Tibial artery (tissue), 4 donors: ENCODE results near the gene PLA2G4F.

Experiments used
- DNase-seq, 2 donors: peaks; one replicate each; pipeline ENCODE4 v3.0.0-alpha.2; 2019
- H3K27ac ChIP-seq, 2 donors: fragments of 200-600 bp; sonication (generic) in 1 of 2; 1 replicate in 1 of 2; 2 replicates in 1 of 2; pipeline ENCODE4 v1.5.1; 2018 to 2019; ENCODE audit warnings: mild to moderate bottlenecking in 1 of 2
- H3K27me3 ChIP-seq, 2 donors: fragments of 200-600 bp; sonication (generic) in 1 of 2; one replicate each; pipeline versions ENCODE4 v1.5.1 to v1.6.0; 2016 to 2019
- H3K36me3 ChIP-seq, 3 donors: fragments of 200-600 bp; sonication (generic) in 2 of 3; one replicate each; pipeline ENCODE4 v1.5.1; 2016 to 2019; ENCODE audit warnings: mild to moderate bottlenecking in 2 of 3
- H3K4me1 ChIP-seq, 4 donors: fragments of 200-600 bp; sonication (generic) in 2 of 4; 1 replicate in 3 of 4; 2 replicates in 1 of 4; pipeline ENCODE4 v1.5.1; 2016 to 2019
- H3K4me3 ChIP-seq, 2 donors: fragments of 200-600 bp; sonication (generic) in 1 of 2; 1 replicate in 1 of 2; 2 replicates in 1 of 2; pipeline ENCODE4 v1.5.1; 2018 to 2019; ENCODE audit warnings: mild to moderate bottlenecking in 2 of 2
- H3K9me3 ChIP-seq, 3 donors: fragments of 200-600 bp; sonication (generic) in 1 of 3; one replicate each; pipeline ENCODE4 v1.5.1; 2016 to 2019
- CTCF ChIP-seq, 2 experiments: fragments of 200-600 bp in 1 of 2; fragments of 450-650 bp in 1 of 2; IDR thresholded peaks; one replicate each; pipeline ENCODE4 v1.5.1; 2017 to 2019; ENCODE audit warnings: antibody characterized with exemption in 2 of 2, mild to moderate bottlenecking in 1 of 2, moderate library complexity in 1 of 2
- intact Hi-C: fragments of 100-400 bp; cut with DNase I; formaldehyde crosslinking; loops from one replicate; pipeline ENCODE4 v1.15.0; 2023; ENCODE audit warnings: low total_unique reads

PLA2G4F gene

DNA sequence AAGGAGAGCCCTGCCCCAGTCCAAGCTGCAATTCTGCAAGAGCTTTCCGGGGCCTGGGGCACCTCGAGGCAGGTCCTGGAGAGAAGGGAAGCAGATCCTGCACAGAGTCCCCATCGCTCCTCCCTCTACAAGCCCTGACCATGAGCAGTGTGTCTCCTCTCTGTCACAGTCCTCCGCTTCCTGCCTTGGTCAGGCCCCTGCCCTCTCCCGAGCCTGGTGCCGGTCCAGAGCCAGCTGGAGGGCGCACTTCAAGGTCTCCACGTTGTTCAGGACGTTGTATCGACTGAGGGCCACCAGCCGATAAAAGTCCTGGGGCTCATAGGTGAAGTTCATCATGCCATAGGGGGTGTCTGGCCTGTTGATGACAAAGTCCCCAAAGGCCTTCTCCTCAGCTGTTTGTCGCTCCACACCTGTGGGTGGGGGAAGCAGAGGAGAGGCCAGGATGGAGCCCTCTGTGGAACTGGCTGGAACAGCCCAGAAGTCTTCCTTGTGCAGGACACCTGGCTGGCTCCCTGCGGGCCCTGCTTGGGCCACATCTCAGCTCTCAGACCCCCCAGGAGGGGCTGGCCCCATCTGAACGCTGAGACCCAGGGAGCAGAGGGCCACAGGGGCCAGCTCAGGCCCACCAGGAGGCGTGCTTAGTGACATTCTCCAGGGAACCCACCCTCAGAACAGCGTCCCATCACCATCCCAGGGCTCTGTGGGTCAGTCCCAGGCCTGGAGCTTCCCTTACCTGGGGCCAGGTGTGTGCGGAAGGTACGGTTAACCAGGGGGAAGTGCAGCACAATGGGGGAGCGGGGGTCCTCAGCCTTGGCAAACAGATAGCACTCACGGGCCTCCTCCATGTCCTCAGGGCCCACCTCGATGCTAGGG, 14.4 kb downstream of the PLA2G4F start:
- H3K4me1 ChIP-seq, result no peaks in the 10 kb centered on the region
- intact Hi-C loops, result no loop called here
- no peak overlapping the region for H3K4me3 ChIP-seq
- peaks cover 0 to 15% of the 10 kb centered on the region in 2 donors for H3K27me3 ChIP-seq
- no peaks in the 10 kb centered on the region for H3K36me3 ChIP-seq
- H3K9me3 ChIP-seq, result no peaks in the 10 kb centered on the region
- DNase-seq, result peak in 1 of 2 donors; percentile 48
- H3K27ac ChIP-seq, result no peak overlapping the region
- no peak for TF ChIP-seq CTCF (IDR thresholded peaks at IDR 0.05)

- no peaks in the 10 kb centered on the region for H3K9me3 ChIP-seq
- H3K27me3 ChIP-seq, result peaks cover 0 to 14% of the 10 kb centered on the region in 2 donors
- no peak overlapping the region for H3K4me3 ChIP-seq
- H3K36me3 ChIP-seq, result no peaks in the 10 kb centered on the region
- no peak for TF ChIP-seq CTCF (IDR thresholded peaks at IDR 0.05)
- DNase-seq, result peak; percentile 16
- H3K4me1 ChIP-seq, result no peaks in the 10 kb centered on the region
- intact Hi-C loops, result no loop called here
- H3K27ac ChIP-seq, result no peak overlapping the region
Measured at GRCh38 chr15:42141246-42141645, 15.2 kb downstream of the PLA2G4F start.

GRCh38 chr15:42140383-42141070, 15.9 kb downstream of the PLA2G4F start:
- peaks cover 0 to 7% of the 10 kb centered on the region in 2 donors for H3K27me3 ChIP-seq
- TF ChIP-seq CTCF (IDR thresholded peaks at IDR 0.05), result no peak
- intact Hi-C loops, result no loop called here
- H3K27ac ChIP-seq, result no peak overlapping the region
- no peak overlapping the region for H3K4me3 ChIP-seq
- no peaks in the 10 kb centered on the region for H3K9me3 ChIP-seq
- H3K4me1 ChIP-seq, result no peaks in the 10 kb centered on the region
- DNase-seq, result peak in 1 of 2 donors; percentile 34
- no peaks in the 10 kb centered on the region for H3K36me3 ChIP-seq

DNA sequence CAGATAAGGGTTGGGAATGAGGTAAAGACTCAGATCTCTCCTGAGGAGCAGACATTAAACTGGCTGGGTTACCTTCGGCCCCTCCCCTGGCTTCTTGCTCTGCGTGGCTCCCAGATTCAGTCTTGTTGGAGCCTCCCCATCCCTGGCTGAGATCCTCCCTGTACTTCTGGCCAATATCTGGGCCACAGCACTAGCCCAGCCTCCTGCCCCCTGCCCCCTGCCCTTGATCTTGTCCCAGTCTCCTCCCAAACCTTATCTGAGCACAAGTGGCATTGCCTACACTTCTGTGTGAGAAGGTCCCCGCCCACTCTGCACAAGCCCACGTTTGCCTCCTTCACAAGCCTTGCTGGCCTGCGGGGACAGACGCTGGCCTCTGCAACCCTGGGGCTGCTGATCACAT, 16.8 kb downstream of the PLA2G4F start:
- H3K36me3 ChIP-seq, result no peaks in the 10 kb centered on the region
- DNase-seq, result peak in 1 of 2 donors; percentile 46
- intact Hi-C loops, result loop anchor here (10.0 kb wide), 1 partner anchor 1355 kb away; no protein-coding TSS in a partner anchor
- H3K27me3 ChIP-seq, result peaks cover 0 to 2% of the 10 kb centered on the region in 2 donors
- H3K9me3 ChIP-seq, result no peaks in the 10 kb centered on the region
- H3K27ac ChIP-seq, result no peak overlapping the region
- H3K4me3 ChIP-seq, result no peak overlapping the region
- no peak for TF ChIP-seq CTCF (IDR thresholded peaks at IDR 0.05)
- no peaks in the 10 kb centered on the region for H3K4me1 ChIP-seq

DNA sequence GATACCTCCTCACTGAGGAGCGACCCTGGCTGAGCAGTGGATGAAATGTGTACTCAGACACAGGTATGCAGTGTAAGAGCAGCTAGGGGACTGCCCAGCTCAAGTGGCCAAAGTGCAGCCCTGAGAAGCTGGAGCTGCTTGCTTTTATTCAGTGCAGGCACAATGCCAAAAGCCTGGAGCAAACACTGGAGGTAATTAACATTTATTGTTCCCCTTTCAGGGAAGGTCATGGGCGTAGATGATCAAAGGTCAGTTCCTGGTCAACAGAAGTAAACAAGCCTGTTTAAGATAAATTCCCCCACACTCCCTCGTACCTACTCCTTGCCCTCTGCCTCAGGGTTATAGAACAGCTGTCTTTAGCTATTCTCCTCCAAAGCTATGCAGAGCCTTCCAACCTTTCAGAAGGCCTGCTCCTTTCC, 17.5 kb downstream of the PLA2G4F start:
- no peak for TF ChIP-seq CTCF (IDR thresholded peaks at IDR 0.05)
- Histone ChIP-seq H3K4me1 (no peaks in the 10 kb centered on the region), H3K27me3 (no peaks in the 10 kb centered on the region), H3K4me3 (no peak overlapping the region), H3K27ac (no peak overlapping the region), H3K36me3 (no peaks in the 10 kb centered on the region), H3K9me3 (no peaks in the 10 kb centered on the region)
- intact Hi-C loops, result loop anchor here (10.0 kb wide), 1 partner anchor 1354 kb away; no protein-coding TSS in a partner anchor
- DNase-seq, result peak in 1 of 2 donors; percentile 19
